AG09319 (cell line): Measurements from ENCODE around the gene SYNGR3.

ENCODE experiments used
- DNase-seq: peaks from one replicate; pipeline ENCODE4 v3.0.0-alpha.2; 2010; ENCODE audit warnings: low read depth; ENCODE audit errors: extremely low read depth
- TF ChIP-seq, protein P1 (sequence below): IDR thresholded peaks from 2 replicates; pipeline ENCODE4 v1.5.1; 2011; ENCODE audit warnings: low read depth, mild to moderate bottlenecking, inconsistent platforms, low read length, moderate library complexity

Gene SYNGR3

DNA sequence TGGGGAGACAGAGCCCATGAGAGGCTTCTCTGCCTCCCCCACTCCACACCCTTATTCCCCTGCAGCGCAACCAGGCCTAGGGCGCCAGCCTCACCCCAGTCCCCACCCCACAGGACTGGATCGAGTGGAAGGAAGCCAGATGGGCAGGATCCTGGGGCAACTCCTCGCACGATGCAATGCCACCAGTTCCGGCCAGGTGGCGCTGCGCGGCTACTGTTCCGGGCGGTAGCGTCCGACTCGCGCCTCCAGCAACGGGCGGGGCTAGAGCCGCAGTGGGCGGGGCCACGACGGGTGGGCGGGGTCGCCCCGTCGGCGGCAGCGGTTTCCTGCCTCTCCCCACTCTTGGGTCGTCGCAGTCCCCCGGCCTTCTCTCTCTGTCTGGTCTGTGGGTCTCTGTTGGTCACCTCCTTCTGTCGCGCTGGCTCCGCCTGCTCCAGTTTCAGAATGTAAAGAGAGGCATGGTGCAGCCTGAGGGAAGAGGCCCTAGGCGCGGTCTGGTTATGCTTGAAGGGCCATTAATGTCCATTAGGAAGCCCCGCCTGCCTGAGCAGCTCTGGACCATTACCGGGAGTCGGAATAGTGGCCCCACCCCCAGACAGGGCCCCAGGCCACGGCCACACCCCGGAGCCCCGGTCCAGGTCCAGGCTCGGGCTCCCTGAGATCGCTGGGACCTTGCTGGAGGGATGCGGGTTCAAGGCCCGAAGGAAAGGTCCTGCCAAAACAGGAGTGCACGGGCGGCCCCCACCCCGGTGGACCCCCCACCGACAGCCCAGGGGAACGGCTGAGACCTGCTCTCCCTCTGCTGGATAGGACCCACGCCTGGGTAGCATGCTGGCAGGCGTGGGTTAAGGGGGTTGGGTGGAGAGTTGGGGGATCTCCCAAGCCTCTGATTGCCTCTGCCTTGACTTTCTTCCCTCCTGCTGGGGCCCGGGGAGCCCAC is 33.6 kb downstream of the SYNGR3 start:
- TF ChIP-seq, protein P1, sequence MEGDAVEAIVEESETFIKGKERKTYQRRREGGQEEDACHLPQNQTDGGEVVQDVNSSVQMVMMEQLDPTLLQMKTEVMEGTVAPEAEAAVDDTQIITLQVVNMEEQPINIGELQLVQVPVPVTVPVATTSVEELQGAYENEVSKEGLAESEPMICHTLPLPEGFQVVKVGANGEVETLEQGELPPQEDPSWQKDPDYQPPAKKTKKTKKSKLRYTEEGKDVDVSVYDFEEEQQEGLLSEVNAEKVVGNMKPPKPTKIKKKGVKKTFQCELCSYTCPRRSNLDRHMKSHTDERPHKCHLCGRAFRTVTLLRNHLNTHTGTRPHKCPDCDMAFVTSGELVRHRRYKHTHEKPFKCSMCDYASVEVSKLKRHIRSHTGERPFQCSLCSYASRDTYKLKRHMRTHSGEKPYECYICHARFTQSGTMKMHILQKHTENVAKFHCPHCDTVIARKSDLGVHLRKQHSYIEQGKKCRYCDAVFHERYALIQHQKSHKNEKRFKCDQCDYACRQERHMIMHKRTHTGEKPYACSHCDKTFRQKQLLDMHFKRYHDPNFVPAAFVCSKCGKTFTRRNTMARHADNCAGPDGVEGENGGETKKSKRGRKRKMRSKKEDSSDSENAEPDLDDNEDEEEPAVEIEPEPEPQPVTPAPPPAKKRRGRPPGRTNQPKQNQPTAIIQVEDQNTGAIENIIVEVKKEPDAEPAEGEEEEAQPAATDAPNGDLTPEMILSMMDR = peak; percentile 84

DNA sequence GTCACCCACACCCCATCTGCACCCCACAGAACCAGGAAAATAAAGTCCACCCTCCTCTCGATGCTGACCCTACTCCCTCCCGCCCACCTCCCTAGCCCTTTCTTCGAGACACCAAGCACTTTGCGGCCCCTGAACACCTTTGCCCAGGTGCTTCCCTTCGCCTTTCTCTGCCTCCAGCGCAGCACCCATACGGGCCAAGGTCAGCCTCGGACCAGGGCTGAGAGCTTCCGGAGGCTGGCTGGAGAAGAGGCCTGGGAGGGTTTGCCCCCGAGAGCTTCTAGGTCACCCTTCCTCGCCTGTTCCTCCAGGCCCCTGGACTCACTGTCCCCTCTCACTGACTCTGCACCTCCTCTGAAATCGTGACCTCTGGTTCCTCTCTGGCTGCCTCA is 34.3 kb downstream of the SYNGR3 start:
- DNase-seq = no peak
- TF ChIP-seq, protein P1 = no peak

More for the DNA sequence above, 33.6 kb downstream of the SYNGR3 start:
- peak; percentile 65 for DNase-seq

DNA sequence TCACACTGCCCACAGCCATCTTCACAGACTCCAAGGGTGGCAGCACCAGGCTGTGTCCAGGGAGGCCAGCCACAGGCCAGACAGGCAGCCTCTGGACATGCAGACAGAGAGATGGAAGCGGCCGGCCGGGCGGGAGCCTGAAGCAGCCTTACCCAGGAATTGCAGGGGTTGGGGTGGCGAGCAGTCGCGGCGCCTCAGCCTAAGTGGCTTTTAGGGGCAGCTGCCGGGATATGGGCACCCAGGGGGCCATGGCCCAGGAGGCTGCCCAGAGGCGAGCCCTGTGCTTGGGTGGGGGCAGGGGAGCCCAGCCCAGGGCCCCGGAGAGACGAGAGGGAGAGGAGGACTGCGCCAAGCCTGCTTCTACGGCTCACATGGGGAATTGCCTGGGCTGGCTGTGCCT is 35.5 kb downstream of the SYNGR3 start:
- TF ChIP-seq, protein P1 = no peak
- no peak for DNase-seq

DNA sequence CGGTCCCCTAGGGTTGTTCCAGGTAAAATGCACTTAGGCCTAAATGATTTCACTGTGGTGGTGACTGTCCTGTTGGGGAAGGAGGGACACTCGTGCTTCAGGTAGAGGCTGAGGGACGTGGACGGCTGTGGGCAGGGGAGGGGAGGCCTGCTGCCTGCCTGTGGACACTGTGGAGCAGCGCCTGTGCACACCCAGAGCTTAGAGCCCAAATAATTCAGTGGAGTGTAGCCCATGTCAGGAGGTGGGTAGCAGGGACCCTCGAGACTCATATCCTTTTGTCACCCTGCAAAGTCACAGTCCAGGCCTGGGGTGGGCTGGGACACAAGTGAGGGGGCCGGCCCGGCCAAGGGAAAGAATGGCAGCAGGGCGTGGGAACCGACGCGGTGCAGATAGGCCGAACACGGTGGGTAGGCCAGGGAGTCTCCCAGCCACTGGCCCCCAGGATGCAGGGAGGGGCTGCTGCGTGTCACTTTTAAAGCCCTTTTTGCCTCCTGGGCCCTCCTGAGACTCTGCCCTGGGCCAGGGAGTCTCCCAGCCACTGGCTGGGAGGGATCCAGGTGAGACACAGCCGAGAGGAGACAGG is 36.2 kb downstream of the SYNGR3 start:
- DNase-seq = no peak
- TF ChIP-seq, protein P1 = no peak

DNA sequence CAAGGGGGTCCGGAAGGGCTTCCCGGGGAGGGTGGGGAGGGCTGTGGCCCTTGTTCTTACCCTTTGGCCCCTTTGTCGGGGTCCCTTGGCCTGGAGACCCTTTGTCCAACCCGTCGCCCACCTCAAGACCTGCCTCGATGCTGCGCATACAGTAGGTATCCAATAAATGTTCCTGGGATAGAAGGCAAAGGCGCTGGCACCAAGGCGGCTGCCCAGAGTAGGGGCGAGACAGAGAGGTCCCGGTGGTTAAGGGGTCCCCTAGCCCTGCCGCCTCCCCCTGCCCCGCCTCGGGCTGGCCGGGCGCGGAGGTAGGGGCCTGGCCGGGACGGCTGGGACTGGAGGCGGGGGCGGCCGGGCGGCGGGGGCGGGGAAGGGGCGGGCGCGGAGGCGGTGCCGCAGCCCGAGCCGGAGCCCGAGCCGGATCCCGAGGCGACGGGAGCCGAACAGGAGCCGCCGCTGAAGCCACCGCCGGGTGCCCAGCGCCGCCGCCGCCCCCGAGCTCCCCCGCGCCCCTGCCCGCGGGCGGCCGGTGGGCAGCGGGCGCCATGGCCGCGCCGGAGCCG is 36.8 kb downstream of the SYNGR3 start, which contains the start of gene NHERF2:
NHERF2 (plus strand) TSS at position 442 of the 563 bp plus-strand sequence; CDS start at position 546, 104 bp downstream.
- DNase-seq = no peak
- TF ChIP-seq, protein P1 = no peak

DNA sequence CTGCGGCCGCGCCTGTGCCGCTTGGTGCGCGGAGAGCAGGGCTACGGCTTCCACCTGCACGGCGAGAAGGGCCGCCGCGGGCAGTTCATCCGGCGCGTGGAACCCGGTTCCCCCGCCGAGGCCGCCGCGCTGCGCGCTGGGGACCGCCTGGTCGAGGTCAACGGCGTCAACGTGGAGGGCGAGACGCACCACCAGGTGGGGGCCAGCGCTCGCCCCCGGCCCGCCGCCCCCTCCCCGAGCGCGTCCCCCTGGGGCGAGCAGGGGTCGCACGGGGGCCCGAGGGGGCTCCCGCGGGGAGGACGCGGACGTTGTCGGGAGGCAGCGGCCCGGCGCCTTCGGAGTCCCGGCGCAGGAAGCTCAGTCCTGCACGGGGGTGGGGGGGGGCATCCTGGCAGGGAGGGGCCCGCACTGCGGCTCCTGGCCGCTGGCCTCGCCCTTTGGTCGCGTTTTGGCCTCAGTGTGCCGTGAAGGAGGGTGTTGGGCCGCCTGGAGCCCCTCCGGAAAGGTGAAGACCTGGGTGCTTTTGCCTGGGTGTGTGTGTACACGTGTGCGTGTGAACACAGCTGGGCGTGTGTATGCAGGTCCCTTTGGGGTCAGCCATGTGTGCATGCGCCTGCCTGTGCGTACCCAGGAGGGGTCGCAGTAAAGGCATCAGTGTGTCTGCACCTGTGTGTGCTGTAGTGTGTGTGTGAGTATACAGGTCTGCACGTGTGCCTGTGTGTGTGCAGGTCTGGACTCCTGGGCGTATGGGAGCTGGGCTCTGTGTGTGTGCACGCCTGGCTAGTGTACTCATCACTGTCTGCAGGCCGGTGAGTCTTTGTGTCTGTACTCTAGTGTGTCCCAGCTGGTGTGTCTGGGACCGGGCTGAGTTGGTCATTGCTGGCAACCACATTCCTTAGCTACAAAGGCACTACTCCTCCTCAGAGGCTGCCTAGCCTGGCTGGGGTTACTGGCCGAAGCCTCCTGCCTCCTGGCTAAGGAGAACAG is 37.5 kb downstream of the SYNGR3 start:
- no peak for DNase-seq
- TF ChIP-seq, protein P1 = no peak; the same call in 1 of the 2 replicates
